HG03103 (cell line): ENCODE measurements around the gene CPA2.
"Not testable (repeated sequence)": the region's sequence is repeated elsewhere in the genome, so short reads cannot be mapped to it uniquely, and the experiment has no call there.

Experiments
- ATAC-seq: cut with Tn5 transposase; IDR thresholded peaks from one replicate; pipeline ENCODE4 v1.9.1; 2021; ENCODE audit warnings: low read depth; ENCODE audit not compliant: unreplicated experiment

CPA2 gene

GRCh38 chr7:130303982-130304381 lies 37.3 kb downstream of the CPA2 start:
- ATAC-seq, result no peak

DNA sequence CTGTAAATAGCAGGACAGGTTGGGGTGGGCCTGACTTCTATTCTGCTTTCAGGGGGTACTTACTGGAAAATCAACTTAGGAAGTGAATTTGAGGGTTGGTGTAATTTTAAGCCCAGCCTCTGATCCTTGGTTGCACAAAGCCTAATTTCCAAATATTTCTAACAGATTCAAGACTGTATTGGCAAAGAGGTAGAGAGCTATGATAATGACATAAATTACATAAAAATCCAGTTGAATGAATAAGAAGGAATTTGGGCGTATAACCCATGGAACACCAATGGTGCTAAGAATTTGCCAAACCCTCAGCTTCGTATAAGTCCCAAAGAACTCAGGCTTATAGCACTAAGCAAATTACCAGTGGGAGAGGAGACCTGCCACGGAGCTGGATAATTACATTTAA lies 38.2 kb downstream of the CPA2 start:
- ATAC-seq, result no peak

- ATAC-seq, result no peak
These were observed 38.9 kb downstream of the CPA2 start for GRCh38 chr7:130305433-130306042.

DNA sequence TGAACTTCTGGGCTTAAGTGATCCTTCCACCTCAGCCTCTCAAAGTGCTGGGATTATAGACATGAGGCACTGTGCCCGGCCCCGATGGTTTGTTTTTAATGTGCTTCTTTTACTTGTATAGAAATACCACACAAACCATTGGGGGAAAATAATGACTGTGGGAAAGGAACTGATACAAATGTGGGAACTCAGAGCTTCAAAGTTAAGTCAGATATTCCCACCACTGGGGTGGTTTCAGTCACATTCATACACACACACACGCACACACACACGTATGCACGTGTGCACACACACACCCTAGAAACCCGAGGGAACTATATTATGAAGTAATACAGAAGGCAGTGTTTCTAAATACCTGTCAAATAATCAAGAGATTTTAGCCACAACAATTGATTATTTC lies 43.3 kb downstream of the CPA2 start:
- ATAC-seq, result no peak

DNA sequence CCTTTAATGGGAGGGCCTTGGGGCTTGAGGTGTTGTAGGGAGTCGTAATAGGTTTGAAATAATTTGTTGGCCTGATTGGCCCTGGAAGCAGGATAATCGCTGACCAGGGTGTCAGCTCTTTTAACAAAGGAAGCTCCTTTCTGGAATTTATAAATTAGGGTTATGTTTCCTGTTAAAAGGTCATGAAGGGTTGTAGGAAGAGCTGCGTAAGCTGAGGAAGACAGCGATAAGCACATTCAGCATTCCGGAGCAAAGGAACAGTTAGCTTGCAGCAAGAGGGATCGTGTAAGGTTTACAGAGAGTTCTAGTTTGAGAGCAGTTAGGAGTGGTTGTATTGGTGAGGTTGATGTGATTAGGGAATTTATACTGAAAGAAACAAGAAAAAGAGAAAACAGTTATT lies 47.6 kb downstream of the CPA2 start:
- ATAC-seq, result no peak

DNA sequence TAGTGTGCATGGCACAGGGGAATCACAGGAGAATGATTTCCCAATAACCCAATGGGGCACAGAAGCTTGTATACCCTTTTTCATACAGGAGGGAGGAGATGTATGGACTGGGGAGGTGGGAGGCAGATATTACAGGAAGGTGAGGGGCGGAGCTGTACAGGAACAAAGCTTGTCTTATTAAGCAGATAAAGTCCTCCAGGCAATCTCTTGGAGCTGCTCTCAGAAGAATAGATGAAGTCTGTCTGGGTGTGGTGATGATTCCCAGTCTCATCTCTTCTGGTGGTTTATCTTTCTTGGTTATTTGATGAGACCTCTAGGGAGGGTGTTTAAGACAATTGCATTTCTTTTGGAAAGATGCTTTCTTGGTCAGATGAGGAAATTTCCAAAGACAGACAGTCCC lies 52.9 kb downstream of the CPA2 start:
- ATAC-seq, result no peak

GRCh38 chr7:130321542-130322229 lies 55.0 kb downstream of the CPA2 start:
- not testable (repeated sequence) for ATAC-seq

DNA sequence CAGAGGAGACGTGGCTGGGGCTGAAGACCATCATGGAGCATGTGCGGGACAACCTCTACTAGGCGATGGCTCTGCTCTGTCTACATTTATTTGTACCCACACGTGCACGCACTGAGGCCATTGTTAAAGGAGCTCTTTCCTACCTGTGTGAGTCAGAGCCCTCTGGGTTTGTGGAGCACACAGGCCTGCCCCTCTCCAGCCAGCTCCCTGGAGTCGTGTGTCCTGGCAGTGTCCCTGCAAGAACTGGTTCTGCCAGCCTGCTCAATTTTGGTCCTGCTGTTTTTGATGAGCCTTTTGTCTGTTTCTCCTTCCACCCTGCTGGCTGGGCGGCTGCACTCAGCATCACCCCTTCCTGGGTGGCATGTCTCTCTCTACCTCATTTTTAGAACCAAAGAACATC lies 56.0 kb downstream of the CPA2 start:
- ATAC-seq, result no peak

DNA sequence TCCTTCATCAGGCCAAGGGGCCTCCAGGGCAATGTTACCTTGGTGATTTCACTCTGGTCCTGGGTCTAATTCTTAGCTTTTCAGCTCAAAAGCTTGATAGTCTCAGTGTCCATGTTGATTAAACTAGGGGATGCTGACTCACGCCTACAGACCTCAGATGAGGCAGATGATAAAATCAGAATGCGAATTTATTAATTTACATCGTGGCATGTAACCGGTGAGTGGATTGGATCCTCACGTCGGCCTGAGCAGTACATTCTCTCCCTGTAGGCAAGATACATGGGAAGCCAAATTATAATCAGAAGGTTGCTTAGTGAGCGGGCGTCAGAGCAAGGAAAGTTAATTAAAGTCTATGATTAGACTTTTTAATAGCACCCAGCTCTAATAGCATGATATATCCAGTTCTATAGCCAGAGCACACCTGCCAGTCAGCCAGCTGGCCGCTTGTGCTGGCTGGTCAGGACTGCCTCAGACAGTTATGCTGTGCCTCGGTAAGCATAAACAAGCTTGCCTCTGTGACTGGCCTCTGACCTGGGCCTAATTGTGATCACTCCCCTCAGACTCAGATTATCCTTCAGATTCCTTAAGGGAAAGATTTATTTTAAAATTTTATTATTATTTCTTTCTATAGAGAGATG lies 57.8 kb downstream of the CPA2 start:
- no peak for ATAC-seq

DNA sequence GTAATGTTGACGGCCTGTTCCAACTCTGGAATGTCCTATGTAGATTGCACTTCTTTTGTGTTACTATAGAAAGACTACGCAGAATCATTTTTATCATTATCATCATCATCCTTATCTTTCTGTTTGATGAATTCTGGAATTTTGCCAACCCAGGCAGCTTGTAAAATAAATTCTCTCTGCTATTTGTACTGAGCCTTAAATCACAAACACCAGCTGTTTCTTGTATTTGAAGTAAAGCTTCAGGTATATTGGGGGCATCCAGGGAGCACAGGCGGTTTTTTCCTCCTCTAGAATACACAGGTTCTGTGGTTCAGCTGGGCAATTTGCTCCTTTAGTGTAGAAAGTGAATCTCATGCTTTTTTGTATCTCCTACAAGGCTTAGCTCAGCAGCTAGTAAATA lies 63.0 kb downstream of the CPA2 start:
- no peak for ATAC-seq

DNA sequence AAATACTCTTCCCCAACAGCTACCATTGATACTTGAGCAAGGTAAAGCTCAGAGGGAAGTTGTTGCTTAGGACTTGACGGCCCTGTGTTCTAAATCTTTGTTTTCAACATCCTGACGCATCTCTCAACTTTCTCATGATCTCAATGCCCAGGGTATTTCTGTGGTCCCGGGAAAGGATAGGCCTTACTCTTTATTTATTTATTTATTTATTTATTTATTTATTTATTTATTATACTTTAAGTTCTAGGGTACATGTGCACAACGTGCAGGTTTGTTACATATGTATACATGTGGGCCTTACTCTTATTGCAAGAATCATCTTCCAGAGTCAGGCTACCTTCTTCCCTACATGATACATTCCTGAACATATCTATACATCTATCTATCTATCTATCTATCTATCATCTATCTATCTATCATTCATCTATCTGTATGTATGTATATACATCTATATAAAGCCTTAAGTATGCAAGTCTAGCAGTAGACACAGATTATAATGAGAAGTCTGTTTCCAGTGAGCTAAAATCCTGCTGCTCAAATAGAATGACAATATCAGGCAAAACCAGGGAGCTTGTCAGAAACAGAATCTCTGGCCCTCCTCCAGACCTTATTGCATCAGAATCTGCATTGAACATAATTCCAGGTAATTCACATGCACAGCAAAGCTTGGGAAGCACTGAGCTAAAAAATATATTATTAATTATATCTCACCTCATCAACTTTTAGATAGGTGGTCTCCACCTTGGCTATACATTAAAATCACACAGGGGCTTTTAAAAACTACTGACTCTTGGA lies 65.8 kb downstream of the CPA2 start:
- no peak for ATAC-seq

DNA sequence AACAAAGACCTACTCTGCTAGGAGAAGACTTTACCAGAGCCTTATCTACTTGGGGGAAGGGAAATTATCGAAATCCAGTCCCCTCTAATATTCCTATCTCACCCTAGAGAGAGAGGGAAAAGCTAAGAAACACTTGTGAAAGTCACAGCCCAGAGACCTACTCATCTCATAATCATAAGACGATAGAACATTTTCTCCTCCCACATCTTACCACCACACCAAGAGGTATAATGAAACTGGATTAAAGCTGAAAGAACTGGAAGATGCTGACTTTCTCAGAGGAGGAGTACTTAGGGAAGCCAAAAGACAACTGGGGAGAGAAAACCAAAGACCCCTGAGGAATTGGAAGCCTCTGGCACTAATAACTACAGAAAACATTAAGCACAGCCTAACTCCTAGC lies 67.2 kb downstream of the CPA2 start:
- ATAC-seq, result no peak

DNA sequence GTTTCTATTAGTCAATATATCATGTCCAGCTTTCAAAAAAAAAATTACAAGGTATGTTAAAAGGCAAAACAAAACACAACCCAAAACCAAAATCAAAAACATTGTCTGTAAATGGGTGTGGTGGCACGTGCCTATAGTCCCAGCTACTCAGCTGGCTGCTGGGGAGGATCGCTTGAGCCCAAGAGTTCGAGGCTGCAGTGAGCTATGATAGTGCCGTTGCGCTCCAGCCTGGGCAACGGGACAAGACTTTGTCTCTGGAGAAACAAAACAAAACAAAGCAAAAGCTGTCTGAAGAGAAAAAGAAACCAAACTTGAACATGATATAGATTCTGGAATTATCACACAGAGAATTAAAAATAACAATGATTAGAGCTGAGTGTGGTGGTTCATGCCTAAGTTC lies 67.6 kb downstream of the CPA2 start:
- no peak for ATAC-seq

DNA sequence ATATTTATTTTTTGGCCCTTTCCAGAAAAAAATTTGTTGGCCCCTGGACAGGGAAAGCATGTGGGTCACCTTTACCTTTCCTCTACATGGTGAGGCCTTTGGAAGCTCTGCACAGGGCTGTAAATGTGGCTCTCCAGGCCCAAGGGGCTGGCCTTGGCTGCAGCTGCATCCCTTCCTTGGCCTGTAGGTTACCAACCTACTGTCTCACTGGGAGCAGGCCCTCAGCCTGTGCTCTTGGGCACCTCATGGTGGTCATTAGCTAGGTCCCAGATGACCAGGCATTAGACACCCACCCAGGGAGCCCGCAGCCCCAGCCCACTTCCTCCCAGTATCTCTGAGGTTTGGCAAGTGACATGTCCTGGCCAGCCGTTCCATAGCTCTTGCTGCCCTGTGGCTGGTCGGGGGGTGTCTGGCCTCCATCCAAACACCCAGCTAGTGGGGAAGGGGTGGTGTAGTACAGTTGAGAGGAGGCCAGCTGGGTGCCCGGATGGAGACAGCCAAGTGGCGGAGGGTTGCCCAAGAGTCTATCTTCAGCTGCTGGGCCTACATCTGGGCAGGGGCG lies 70.8 kb downstream of the CPA2 start:
- ATAC-seq, result no peak

DNA sequence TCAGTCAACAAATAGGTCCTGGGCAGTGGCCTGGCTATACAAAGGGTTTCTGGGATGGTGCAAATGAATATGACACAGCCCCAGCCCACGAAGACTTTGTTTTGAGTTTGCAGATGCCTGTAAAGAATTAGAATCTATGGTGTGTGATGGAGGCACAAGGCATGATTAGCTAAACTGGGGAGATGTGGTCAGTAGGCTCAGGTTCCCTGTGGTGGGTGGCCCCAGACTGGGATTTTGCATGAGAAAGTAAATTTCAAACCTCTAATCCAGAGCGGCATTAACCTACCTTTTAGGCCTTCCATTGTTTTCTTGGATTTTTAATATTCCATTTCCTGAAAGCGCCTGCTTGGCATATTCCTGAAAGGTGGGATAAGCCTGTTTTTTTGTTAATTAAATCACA lies 71.6 kb downstream of the CPA2 start:
- ATAC-seq, result no peak
